Heart right ventricle (tissue), 16 donors: ENCODE data around the gene AIPL1. TPM values are rescaled to one million over a fixed set of nuclear protein-coding genes. Genes with fewer than 3 reads are reported as not detected.

Experiments used
- ATAC-seq, 8 donors: fragments of 200-7000 bp; cut with Tn5 transposase; one replicate each; pipeline ENCODE4 v1.9.1; 2020; ENCODE audit warnings: mild to moderate bottlenecking in 8 of 8, moderate library complexity in 8 of 8, moderate number of reproducible peaks in 1 of 8
- DNase-seq, 2 donors: peaks; one replicate each; pipeline ENCODE4 v3.0.0-alpha.2; 2020
- H3K27ac ChIP-seq, 10 donors: fragments of 200-600 bp; sonication (generic) in 2 of 10; one replicate each; pipeline versions ENCODE4 v1.5.0 to v1.8.0; 2020 to 2022; ENCODE audit warnings: mild to moderate bottlenecking in 3 of 10
- H3K27me3 ChIP-seq, 7 donors: fragments of 200-600 bp; one replicate each; pipeline ENCODE4 v1.8.0; 2021 to 2022; ENCODE audit warnings: mild to moderate bottlenecking in 2 of 7
- H3K36me3 ChIP-seq, 9 donors: fragments of 200-600 bp; sonication (generic) in 1 of 9; one replicate each; pipeline versions ENCODE4 v1.5.0 to v1.8.0; 2020 to 2022; ENCODE audit warnings: mild to moderate bottlenecking in 2 of 9
- H3K4me1 ChIP-seq, 9 donors: fragments of 200-600 bp; sonication (generic) in 1 of 9; one replicate each; pipeline versions ENCODE4 v1.5.0 to v1.8.0; 2020 to 2022; ENCODE audit warnings: mild to moderate bottlenecking in 4 of 9
- H3K4me3 ChIP-seq, 10 donors: fragments of 200-600 bp; sonication (generic) in 2 of 10; one replicate each; pipeline versions ENCODE4 v1.5.0 to v1.8.0; 2020 to 2022; ENCODE audit warnings: mild to moderate bottlenecking in 7 of 10, moderate library complexity in 2 of 10
- H3K9me3 ChIP-seq, 11 donors: fragments of 200-600 bp in 10 of 11; sonication (generic) in 2 of 11; one replicate each; pipeline versions ENCODE4 v1.5.0 to v1.8.0; 2013 to 2022; ENCODE audit warnings: mild to moderate bottlenecking in 2 of 11, control low read depth in 1 of 11, moderate library complexity in 1 of 11
- CTCF ChIP-seq, 9 donors: fragments of 200-600 bp; sonication (generic) in 2 of 9; IDR thresholded peaks; one replicate each; pipeline versions ENCODE4 v1.5.0 to v1.8.0; 2021 to 2022; ENCODE audit warnings: antibody characterized with exemption in 9 of 9, mild to moderate bottlenecking in 5 of 9, moderate library complexity in 1 of 9
- WGBS, 2 donors: extraction: QIAGEN DNeasy Blood & Tissue Kit; methylation state at CpG; one replicate each; pipeline ENCODE4 v1.1.7; 2013; ENCODE audit warnings: inconsistent platforms in 1 of 2; 5-methylcytosine and 5-hydroxymethylcytosine counted together
- intact Hi-C, 10 donors: fragments of 100-400 bp; cut with DNase I; formaldehyde crosslinking; loops; one replicate each; pipeline versions ENCODE4 v1.11.1 to v1.14.2; 2022
- polyA plus RNA-seq, 2 donors: library from polyadenylated mRNA; stranded (reverse); fragments of 200-250 nt; gene quantifications; one replicate each; pipeline ENCODE4 v1.2.3, GENCODE V29; 2013
- total RNA-seq, 10 donors: library from RNA; stranded (reverse); fragmentation: NEBNext Ultra II Directional in 3 of 10; extraction: Animal tissue kit (Norgen Biotek cat#: 25700) in 3 of 10; gene quantifications; one replicate each; pipeline versions ENCODE4 v1.2.1 to v1.2.4, GENCODE V29; 2021 to 2023
- donor health status: Arrhythmogenic right ventricular cardiomyopathy.
- donor health status: ischemic (EF 13 %, LVEDD 7.1; RV severe dilation, severe dysfunction).
- donor health status: healthy with polysubstance abuse.
- donor health status: DM: no; HTN: yes; CAD: no.
- donor health status: DM: no; HTN: no; CAD: no.
- donor health status: ischemic (EF 25% LVEDD 6.9; RV normal size, moderate dysfunction).
- donor health status: ischemic (EF 25% LVEDD 5.7; RV mildly dilated, moderate dysfunction).
- donor health status: healthy.
- donor health status: DM: yes; HTN: yes; CAD: no.
- donor health status: Ischemic cardiomyopathy.
- donor health status: ischemic (EF 35%, LVEDD 5.7; RV mildly dilated, moderate dysfunction).
- donor health status: nonischemic (EF 11% LVEDD 7.7; RV severe dilation, severe dysfunction).
- donor health status: DM: yes; HTN: yes; CAD: no.
- donor health status: PGD.
- donor health status: ischemic (EF 29% LVEDD 5.4; RV normal size, mild dysfunction).
- donor health status: nonischemic (EF 23%, LVEDD 6.1; RV moderate dilation, normal function).

AIPL1 gene
- total and polyA plus RNA-seq, 12 donors, result 0.01 TPM; not detected in 11

- H3K36me3 ChIP-seq, result no peaks in the 10 kb centered on the region
- DNase-seq, result no peak
Observed at GRCh38 chr17:6470751-6471521, 36.0 kb upstream of the AIPL1 start.

GRCh38 chr17:6470146-6470718, 35.3 kb upstream of the AIPL1 start:
- 94% methylated on average over 24 of the region's 24 CpGs for WGBS, 2 donors
- Histone ChIP-seq H3K9me3 (peaks cover 0 to 10% (median 0%) of the 10 kb centered on the region in 11 donors), H3K4me3 (no peak overlapping the region), H3K27ac (no peak overlapping the region), H3K36me3 (no peaks in the 10 kb centered on the region), H3K27me3 (no peaks in the 10 kb centered on the region), H3K4me1 (no peaks in the 10 kb centered on the region)
- DNase-seq (no peak), ATAC-seq (no peak)
- intact Hi-C loops, result loop anchor here in 5 of 10 donors (5.0 to 10.0 kb wide), 6 partner anchors 82 to 175 kb away; partner anchors contain the start of genes KIAA0753 (in 2 of the 5), TXNDC17 (in 2 of the 5) and PITPNM3 (in 1 of the 5)
- TF ChIP-seq CTCF (IDR thresholded peaks at IDR 0.05), result no peak

More at GRCh38 chr17:6470751-6471521, 36.0 kb upstream of the AIPL1 start:
- H3K27ac ChIP-seq, result no peak overlapping the region
- H3K4me3 ChIP-seq, result no peak overlapping the region
- no peaks in the 10 kb centered on the region for H3K4me1 ChIP-seq
- ATAC-seq, result no peak
- intact Hi-C loops, result loop anchor here in 5 of 10 donors (5.0 to 10.0 kb wide), 6 partner anchors 81 to 174 kb away; partner anchors contain the start of genes KIAA0753 (in 2 of the 5), TXNDC17 (in 2 of the 5) and PITPNM3 (in 1 of the 5)
- H3K27me3 ChIP-seq, result no peaks in the 10 kb centered on the region
- H3K9me3 ChIP-seq, result peaks cover 0 to 10% (median 0%) of the 10 kb centered on the region in 11 donors
- TF ChIP-seq CTCF (IDR thresholded peaks at IDR 0.05), result no peak
- WGBS, 2 donors, result 83 to 87% methylated on average over 17 of the region's 17 CpGs

DNA sequence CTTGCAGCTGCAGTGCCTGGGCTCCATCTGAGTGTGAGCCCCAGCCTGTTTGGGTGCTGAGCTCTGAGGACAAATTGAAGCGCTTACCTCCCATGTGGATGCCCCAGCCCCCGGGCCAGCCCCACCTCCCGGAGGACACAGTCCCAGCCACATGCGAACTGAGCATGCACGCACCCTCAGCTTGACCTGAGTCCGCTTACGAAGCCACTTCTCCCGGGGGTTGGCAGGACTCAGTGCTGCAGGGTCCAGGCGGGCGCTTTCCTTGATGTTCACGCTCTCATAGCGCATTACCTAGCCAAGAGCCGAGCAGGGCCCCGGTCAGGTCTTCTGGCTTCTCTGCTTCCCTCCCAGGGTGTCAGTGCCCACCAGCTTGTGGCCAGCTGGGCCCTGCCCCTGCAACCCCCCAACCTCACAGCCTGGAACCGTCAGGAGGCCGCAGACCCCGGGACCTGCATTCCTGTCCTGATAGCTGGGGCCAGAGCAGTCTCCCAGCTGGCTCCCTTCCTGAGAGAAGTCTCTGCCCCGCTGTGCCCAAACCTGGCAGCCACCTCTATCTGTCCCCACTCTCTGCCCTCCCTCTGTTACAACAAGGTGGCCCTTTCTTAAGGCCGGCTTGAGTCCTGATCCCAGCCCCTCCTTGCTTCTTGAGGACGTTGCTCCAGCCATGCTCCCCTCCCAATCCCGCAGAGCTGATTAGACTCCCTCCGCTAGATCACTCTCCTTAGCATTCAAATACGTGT, 33.3 kb upstream of the AIPL1 start:
- ATAC-seq (no peak), DNase-seq (no peak)
- WGBS, 2 donors, result 79 to 80% methylated on average over 23 of the region's 23 CpGs
- Histone ChIP-seq H3K27me3 (peaks cover 0 to 5% (median 0%) of the 10 kb centered on the region in 7 donors), H3K4me3 (no peak overlapping the region), H3K36me3 (no peaks in the 10 kb centered on the region), H3K4me1 (no peaks in the 10 kb centered on the region), H3K9me3 (peaks cover 0 to 10% (median 0%) of the 10 kb centered on the region in 11 donors), H3K27ac (no peak overlapping the region)
- intact Hi-C loops, result no loop called here
- TF ChIP-seq CTCF (IDR thresholded peaks at IDR 0.05), result no peak

DNA sequence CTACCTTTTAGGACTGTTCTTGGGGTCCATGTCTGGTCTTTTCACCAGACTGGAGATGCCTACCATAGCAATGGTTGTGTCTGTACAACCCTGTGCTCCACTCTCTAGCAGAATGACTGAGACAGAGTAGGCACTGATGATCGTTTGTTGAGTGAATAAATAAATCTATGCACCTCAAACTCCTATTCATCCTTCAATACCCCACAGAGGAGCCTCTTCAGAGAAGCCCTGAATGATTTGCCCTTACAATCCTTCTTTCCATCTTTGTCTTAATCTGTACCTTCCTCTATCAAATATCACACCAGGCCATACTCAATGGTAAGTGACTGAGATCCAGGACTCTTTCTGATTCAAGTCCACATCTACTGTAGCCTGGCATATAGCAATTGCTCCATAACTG, 32.6 kb upstream of the AIPL1 start:
- intact Hi-C loops, result no loop called here
- ATAC-seq (no peak), DNase-seq (no peak)
- Histone ChIP-seq H3K27me3 (peaks cover 0 to 5% (median 0%) of the 10 kb centered on the region in 7 donors), H3K9me3 (peaks cover 0 to 10% (median 0%) of the 10 kb centered on the region in 11 donors), H3K27ac (no peak overlapping the region), H3K36me3 (no peaks in the 10 kb centered on the region), H3K4me3 (no peak overlapping the region), H3K4me1 (no peaks in the 10 kb centered on the region)
- TF ChIP-seq CTCF (IDR thresholded peaks at IDR 0.05), result no peak
- WGBS, 2 donors, result 83 to 92% methylated on average over 1 of the region's 1 CpG
